ENCODE results near the gene THSD1. TPM values are rescaled to one million over a fixed set of nuclear protein-coding genes. Genes with fewer than 3 reads are reported as not detected.
A peak's percentile ranks its signal among the peaks of the same experiment; 100 is the strongest.

The THSD1 gene
- under 1 TPM; 0.18 to 0.31 TPM for total RNA-seq

- CTCF ChIA-PET: interaction anchor here (1.5 kb wide), 1 partner anchor 44 kb away, joined by 4 read pairs; no protein-coding TSS in a partner anchor
- peaks cover 18% of the 10 kb centered on the region for H3K27me3 Mint-ChIP-seq
- H3K9me3 Mint-ChIP-seq: no peaks in the 10 kb centered on the region
- H3K27ac Mint-ChIP-seq: no peak within 1 kb of the TSS
- H3K4me3 Mint-ChIP-seq: peak within 1 kb of the TSS; percentile 62
- TF ChIP-seq CTCF (IDR thresholded peaks at IDR 0.05): no peak
- peaks cover 6% of the 10 kb centered on the region for H3K36me3 Mint-ChIP-seq (ENCODE audit: low read depth)
- POLR2A ChIA-PET: no interaction called here
- peaks cover 18% of the 10 kb centered on the region for H3K4me1 Mint-ChIP-seq (ENCODE audit: low read depth)
- peak; percentile 79 for ATAC-seq
- intact Hi-C loops (cut with micrococcal nuclease): no loop called here
- peak; percentile 27 for DNase-seq
Measured at GRCh38 chr13:52405767-52406494, at the start of gene THSD1. Gene THSD1, minus strand, starts transcription at chr13:52406172. Its CDS starts 3,572 bp downstream, at chr13:52402600.

- DNase-seq (peak; percentile 85), ATAC-seq (peak; percentile 48)
- Mint-ChIP-seq H3K36me3 (ENCODE audit: low read depth) (peaks cover 23% of the 10 kb centered on the region), H3K27ac (peak overlapping the region; percentile 88), H3K4me3 (peak overlapping the region; percentile 91), H3K9me3 (no peaks in the 10 kb centered on the region), H3K4me1 (ENCODE audit: low read depth) (peaks cover 39% of the 10 kb centered on the region), H3K27me3 (no peaks in the 10 kb centered on the region)
- TF ChIP-seq CTCF (IDR thresholded peaks at IDR 0.05): no peak
- CTCF ChIA-PET: no interaction called here
- intact Hi-C loops (cut with micrococcal nuclease): loop anchor here (5.0 kb wide), 1 partner anchor 197 kb away; the partner anchor contains the start of gene SUGT1
- POLR2A ChIA-PET: interaction anchor here (0.9 to 1.0 kb wide), 2 partner anchors 11 to 21 kb away, joined by 3 to 4 read pairs; no protein-coding TSS in a partner anchor
Measured at GRCh38 chr13:52455677-52456041, 49.7 kb upstream of the THSD1 start.

GRCh38 chr13:52454820-52455676 lies 49.1 kb upstream of the THSD1 start, which contains the start of gene CKAP2:
Gene CKAP2, plus strand, starts transcription at chr13:52455478. Its CDS starts 79 bp downstream, at chr13:52455557.
- Mint-ChIP-seq H3K4me1 (ENCODE audit: low read depth) (peaks cover 39% of the 10 kb centered on the region), H3K27ac (peak within 1 kb of the TSS; percentile 99), H3K4me3 (peak within 1 kb of the TSS; percentile 91), H3K9me3 (no peaks in the 10 kb centered on the region), H3K27me3 (no peaks in the 10 kb centered on the region), H3K36me3 (ENCODE audit: low read depth) (peaks cover 22% of the 10 kb centered on the region)
- ATAC-seq (peak; percentile 86), DNase-seq (peak; percentile 96)
- no peak for TF ChIP-seq CTCF (IDR thresholded peaks at IDR 0.05)
- intact Hi-C loops (cut with micrococcal nuclease): loop anchor here (5.0 kb wide), 2 partner anchors 108 to 197 kb away; partner anchors contain the start of gene SUGT1
- POLR2A ChIA-PET: no interaction called here
- CTCF ChIA-PET: no interaction called here

GRCh38 chr13:52454459-52454819 lies 48.5 kb upstream of the THSD1 start:
- TF ChIP-seq CTCF (IDR thresholded peaks at IDR 0.05): no peak
- POLR2A ChIA-PET: no interaction called here
- CTCF ChIA-PET: no interaction called here

More at GRCh38 chr13:52454459-52454819, 48.5 kb upstream of the THSD1 start:
- peaks cover 36% of the 10 kb centered on the region for H3K4me1 Mint-ChIP-seq (ENCODE audit: low read depth)
- peak; percentile 31 for DNase-seq
- no peaks in the 10 kb centered on the region for H3K9me3 Mint-ChIP-seq
- H3K4me3 Mint-ChIP-seq: peak overlapping the region; percentile 91
- no peaks in the 10 kb centered on the region for H3K27me3 Mint-ChIP-seq
- H3K36me3 Mint-ChIP-seq (ENCODE audit: low read depth): peaks cover 22% of the 10 kb centered on the region
- intact Hi-C loops (cut with micrococcal nuclease): loop anchor here (5.0 kb wide), 1 partner anchor 107 kb away; no protein-coding TSS in a partner anchor
- no peak for ATAC-seq
- H3K27ac Mint-ChIP-seq: peak overlapping the region; percentile 99

Measured in activated CD8-positive, alpha-beta T cell treated with anti-CD3 and anti-CD28 coated beads for 36 hours (primary cell).